Measurements from ENCODE around the gene RASGRP2. TPM values are rescaled to one million over a fixed set of nuclear protein-coding genes. Genes with fewer than 3 reads are reported as not detected.
A peak's percentile ranks its signal among the peaks of the same experiment; 100 is the strongest.

RASGRP2 gene
- total RNA-seq, 1 donor from 2014 or later: 11.7 TPM

GRCh38 chr11:64694821-64695365 lies 49.0 kb downstream of the RASGRP2 start:
- H3K36me3 Mint-ChIP-seq: no peaks in the 10 kb centered on the region
- DNase-seq (ENCODE audit: extremely low spot score, unreplicated experiment): no peak
- no peak for TF ChIP-seq CTCF (conservative IDR thresholded peaks at IDR 0.05)
- H3K9me3 Mint-ChIP-seq: no peaks in the 10 kb centered on the region
- H3K27ac Mint-ChIP-seq: peak overlapping the region; percentile 55
- H3K4me1 Mint-ChIP-seq (ENCODE audit: unreplicated experiment): peaks cover 6% of the 10 kb centered on the region
- peaks cover 86% of the 10 kb centered on the region for H3K27me3 Mint-ChIP-seq
- H3K4me3 Mint-ChIP-seq: no peak overlapping the region

DNA sequence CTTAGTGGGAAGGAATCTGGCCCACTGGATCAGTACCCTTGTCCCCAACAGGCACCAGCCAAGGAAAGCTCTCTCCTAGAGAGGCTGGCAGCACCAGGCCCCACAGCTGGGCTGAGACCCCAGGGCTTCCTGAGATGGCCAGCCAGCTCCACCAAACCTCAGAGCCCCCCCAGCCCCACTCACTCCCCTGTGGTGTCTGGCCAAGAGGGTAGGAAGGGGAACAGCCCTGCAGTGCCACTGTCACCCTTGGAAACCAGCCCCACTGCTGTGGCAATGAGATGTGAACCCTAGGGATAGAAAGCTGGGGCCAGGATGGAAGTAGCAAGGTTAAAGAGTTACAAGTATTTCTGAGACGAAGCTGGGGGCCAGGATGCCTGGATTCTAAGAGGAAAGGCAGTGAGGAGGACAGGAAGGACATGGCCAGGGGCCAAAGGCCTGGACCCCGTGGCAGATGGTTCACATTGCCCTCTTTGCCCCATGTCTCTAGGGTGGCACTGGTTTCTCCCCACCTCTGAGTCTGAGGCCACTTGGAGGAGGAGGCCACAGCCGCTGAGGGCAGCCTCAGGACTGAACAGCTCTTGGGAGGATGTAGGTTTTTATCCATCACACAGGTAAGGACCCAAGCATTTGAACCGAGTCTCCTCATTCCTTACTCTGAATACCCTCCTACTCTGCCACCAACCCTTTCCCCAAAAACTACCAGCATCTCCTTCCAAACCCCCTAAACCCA lies 49.8 kb downstream of the RASGRP2 start:
- Mint-ChIP-seq H3K9me3 (no peaks in the 10 kb centered on the region), H3K27me3 (peaks cover 86% of the 10 kb centered on the region), H3K27ac (peak overlapping the region; percentile 55), H3K4me1 (ENCODE audit: unreplicated experiment) (peaks cover 7% of the 10 kb centered on the region), H3K36me3 (no peaks in the 10 kb centered on the region), H3K4me3 (no peak overlapping the region)
- no peak for DNase-seq (ENCODE audit: extremely low spot score, unreplicated experiment)
- TF ChIP-seq CTCF (conservative IDR thresholded peaks at IDR 0.05): no peak

DNA sequence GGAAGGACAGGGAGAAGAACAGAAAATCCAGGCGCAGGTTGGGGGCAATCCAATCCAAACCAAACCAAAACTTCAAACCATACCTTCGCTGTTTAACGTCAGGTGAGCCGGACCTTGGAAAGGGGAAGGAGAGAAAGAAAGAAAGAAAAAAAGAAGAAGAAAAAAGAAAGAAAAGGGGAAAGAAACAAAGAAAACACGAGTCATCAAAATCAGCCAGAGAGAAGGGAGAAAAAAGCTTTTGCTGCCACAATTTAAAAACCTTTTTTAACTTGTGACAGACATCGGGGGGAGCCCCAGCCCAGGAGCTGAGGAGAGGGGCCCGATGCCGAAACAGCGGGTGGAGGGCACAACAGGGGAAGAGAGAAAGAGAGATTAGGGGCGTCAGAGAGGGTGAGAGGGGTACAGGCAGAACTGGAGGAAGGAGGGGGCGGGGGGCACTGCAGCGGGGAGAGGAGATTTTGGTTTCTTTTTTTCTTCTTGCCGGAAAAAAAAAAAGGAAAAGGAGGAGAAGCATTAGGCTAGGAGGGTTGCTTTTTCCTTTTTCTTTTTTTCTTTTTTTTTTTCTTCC lies 51.1 kb downstream of the RASGRP2 start:
- Mint-ChIP-seq H3K4me1 (ENCODE audit: unreplicated experiment) (peaks cover 20% of the 10 kb centered on the region), H3K4me3 (peak overlapping the region; percentile 60), H3K27ac (no peak overlapping the region), H3K9me3 (no peaks in the 10 kb centered on the region), H3K36me3 (no peaks in the 10 kb centered on the region), H3K27me3 (peaks cover 77% of the 10 kb centered on the region)
- no peak for DNase-seq (ENCODE audit: extremely low spot score, unreplicated experiment)
- TF ChIP-seq CTCF (conservative IDR thresholded peaks at IDR 0.05): no peak

- DNase-seq (ENCODE audit: extremely low spot score, unreplicated experiment): no peak
- Mint-ChIP-seq H3K27me3 (peaks cover 64% of the 10 kb centered on the region), H3K4me3 (no peak overlapping the region), H3K4me1 (ENCODE audit: unreplicated experiment) (peaks cover 23% of the 10 kb centered on the region), H3K36me3 (no peaks in the 10 kb centered on the region), H3K9me3 (no peaks in the 10 kb centered on the region), H3K27ac (no peak overlapping the region)
- no peak for TF ChIP-seq CTCF (conservative IDR thresholded peaks at IDR 0.05)
Observed at GRCh38 chr11:64691543-64691942, 52.4 kb downstream of the RASGRP2 start.

DNA sequence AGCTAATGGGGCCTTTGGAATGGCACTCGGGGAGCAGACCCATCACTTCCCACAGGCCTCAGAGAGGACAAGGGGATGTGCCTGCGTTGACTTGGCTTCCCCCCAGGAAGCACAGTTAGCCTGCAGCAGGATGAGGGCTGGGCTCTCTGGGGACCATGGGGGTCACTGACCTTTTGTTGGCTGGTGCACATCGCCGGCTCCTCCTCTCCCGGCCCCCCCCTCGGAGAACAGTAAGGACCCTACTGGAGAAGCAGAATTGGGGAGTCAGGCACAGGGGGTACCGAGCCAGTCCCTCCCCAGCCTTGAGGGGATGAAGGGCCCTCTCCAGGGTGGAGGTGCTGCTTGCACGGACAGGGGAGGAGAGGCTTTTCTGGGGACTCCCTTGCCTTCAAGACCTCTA lies 53.7 kb downstream of the RASGRP2 start:
- Mint-ChIP-seq H3K4me1 (ENCODE audit: unreplicated experiment) (peaks cover 23% of the 10 kb centered on the region), H3K27me3 (peaks cover 58% of the 10 kb centered on the region)

More for the DNA sequence above, 53.7 kb downstream of the RASGRP2 start:
- H3K9me3 Mint-ChIP-seq: no peaks in the 10 kb centered on the region
- TF ChIP-seq CTCF (conservative IDR thresholded peaks at IDR 0.05): no peak
- no peak overlapping the region for H3K4me3 Mint-ChIP-seq
- no peak overlapping the region for H3K27ac Mint-ChIP-seq
- no peak for DNase-seq (ENCODE audit: extremely low spot score, unreplicated experiment)
- no peaks in the 10 kb centered on the region for H3K36me3 Mint-ChIP-seq
